Measurements from ENCODE around the gene PATL2.
A peak's percentile ranks its signal among the peaks of the same experiment; 100 is the strongest.
"Not testable (repeated sequence)": the region's sequence is repeated elsewhere in the genome, so short reads cannot be mapped to it uniquely, and the experiment has no call there.

PATL2 gene

GRCh38 chr15:44728232-44728575, 17.1 kb upstream of the PATL2 start:
- H3K9me3 ChIP-seq (ENCODE audit: control insufficient read depth, low read length); H3K27me3 ChIP-seq (ENCODE audit: control insufficient read depth, insufficient read depth, low read length); H3K4me3 ChIP-seq (ENCODE audit: low read length); H3K36me3 ChIP-seq (ENCODE audit: control insufficient read depth, insufficient read depth, low read length): not testable (repeated sequence)
- H3K4me1 ChIP-seq (ENCODE audit: control insufficient read depth, insufficient read depth, low read length): peaks cover 23% of the 10 kb centered on the region
- peak overlapping the region; percentile 99 for H3K9ac ChIP-seq (ENCODE audit: low read length)

GRCh38 chr15:44727485-44728231, 16.5 kb upstream of the PATL2 start:
- Histone ChIP-seq H3K4me3 (ENCODE audit: low read length) (no peak overlapping the region), H3K4me1 (ENCODE audit: control insufficient read depth, insufficient read depth, low read length) (peaks cover 23% of the 10 kb centered on the region), H3K27me3 (ENCODE audit: control insufficient read depth, insufficient read depth, low read length) (no peaks in the 10 kb centered on the region), H3K9ac (ENCODE audit: low read length) (peak overlapping the region; percentile 38), H3K9me3 (ENCODE audit: control insufficient read depth, low read length) (no peaks in the 10 kb centered on the region), H3K36me3 (ENCODE audit: control insufficient read depth, insufficient read depth, low read length) (no peaks in the 10 kb centered on the region)

GRCh38 chr15:44726568-44727484, 15.7 kb upstream of the PATL2 start:
- Histone ChIP-seq H3K4me1 (ENCODE audit: control insufficient read depth, insufficient read depth, low read length) (peaks cover 23% of the 10 kb centered on the region), H3K27me3 (ENCODE audit: control insufficient read depth, insufficient read depth, low read length) (no peaks in the 10 kb centered on the region), H3K9me3 (ENCODE audit: control insufficient read depth, low read length) (no peaks in the 10 kb centered on the region), H3K36me3 (ENCODE audit: control insufficient read depth, insufficient read depth, low read length) (no peaks in the 10 kb centered on the region), H3K9ac (ENCODE audit: low read length) (peak overlapping the region; percentile 5), H3K4me3 (ENCODE audit: low read length) (no peak overlapping the region)

GRCh38 chr15:44726136-44726535, 15.0 kb upstream of the PATL2 start:
- Histone ChIP-seq H3K36me3 (ENCODE audit: control insufficient read depth, insufficient read depth, low read length) (no peaks in the 10 kb centered on the region), H3K4me3 (ENCODE audit: low read length) (no peak overlapping the region), H3K4me1 (ENCODE audit: control insufficient read depth, insufficient read depth, low read length) (peaks cover 23% of the 10 kb centered on the region), H3K9me3 (ENCODE audit: control insufficient read depth, low read length) (no peaks in the 10 kb centered on the region), H3K9ac (ENCODE audit: low read length) (peak overlapping the region; percentile 5), H3K27me3 (ENCODE audit: control insufficient read depth, insufficient read depth, low read length) (no peaks in the 10 kb centered on the region)

- H3K9ac ChIP-seq (ENCODE audit: low read length): no peak overlapping the region
- no peaks in the 10 kb centered on the region for H3K27me3 ChIP-seq (ENCODE audit: control insufficient read depth, insufficient read depth, low read length)
- no peak overlapping the region for H3K4me3 ChIP-seq (ENCODE audit: low read length)
- H3K4me1 ChIP-seq (ENCODE audit: control insufficient read depth, insufficient read depth, low read length): peaks cover 12% of the 10 kb centered on the region
- peaks cover 4% of the 10 kb centered on the region for H3K36me3 ChIP-seq (ENCODE audit: control insufficient read depth, insufficient read depth, low read length)
- H3K9me3 ChIP-seq (ENCODE audit: control insufficient read depth, low read length): no peaks in the 10 kb centered on the region
These were observed 10.9 kb upstream of the PATL2 start for GRCh38 chr15:44722011-44722410.

- H3K9ac ChIP-seq (ENCODE audit: low read length): no peak overlapping the region
- no peaks in the 10 kb centered on the region for H3K27me3 ChIP-seq (ENCODE audit: control insufficient read depth, insufficient read depth, low read length)
- H3K4me3 ChIP-seq (ENCODE audit: low read length): no peak overlapping the region
- no peaks in the 10 kb centered on the region for H3K4me1 ChIP-seq (ENCODE audit: control insufficient read depth, insufficient read depth, low read length)
- peaks cover 14% of the 10 kb centered on the region for H3K36me3 ChIP-seq (ENCODE audit: control insufficient read depth, insufficient read depth, low read length)
- H3K9me3 ChIP-seq (ENCODE audit: control insufficient read depth, low read length): no peaks in the 10 kb centered on the region
These were observed 9.5 kb upstream of the PATL2 start for GRCh38 chr15:44720460-44721176.

GRCh38 chr15:44720000-44720435, 8.9 kb upstream of the PATL2 start:
- not testable (repeated sequence) for H3K9me3 ChIP-seq (ENCODE audit: control insufficient read depth, low read length); H3K9ac ChIP-seq (ENCODE audit: low read length); H3K4me1 ChIP-seq (ENCODE audit: control insufficient read depth, insufficient read depth, low read length); H3K27me3 ChIP-seq (ENCODE audit: control insufficient read depth, insufficient read depth, low read length); H3K4me3 ChIP-seq (ENCODE audit: low read length)
- peaks cover 16% of the 10 kb centered on the region for H3K36me3 ChIP-seq (ENCODE audit: control insufficient read depth, insufficient read depth, low read length)

GRCh38 chr15:44719293-44719999, 8.3 kb upstream of the PATL2 start:
- Histone ChIP-seq H3K36me3 (ENCODE audit: control insufficient read depth, insufficient read depth, low read length) (peaks cover 16% of the 10 kb centered on the region), H3K9me3 (ENCODE audit: control insufficient read depth, low read length) (no peaks in the 10 kb centered on the region), H3K9ac (ENCODE audit: low read length) (no peak overlapping the region), H3K4me1 (ENCODE audit: control insufficient read depth, insufficient read depth, low read length) (peaks cover 2% of the 10 kb centered on the region), H3K4me3 (ENCODE audit: low read length) (no peak overlapping the region), H3K27me3 (ENCODE audit: control insufficient read depth, insufficient read depth, low read length) (no peaks in the 10 kb centered on the region)

GRCh38 chr15:44718927-44719292, 7.8 kb upstream of the PATL2 start:
- Histone ChIP-seq H3K9ac (ENCODE audit: low read length) (no peak overlapping the region), H3K27me3 (ENCODE audit: control insufficient read depth, insufficient read depth, low read length) (no peaks in the 10 kb centered on the region), H3K4me1 (ENCODE audit: control insufficient read depth, insufficient read depth, low read length) (peaks cover 7% of the 10 kb centered on the region), H3K4me3 (ENCODE audit: low read length) (no peak overlapping the region), H3K9me3 (ENCODE audit: control insufficient read depth, low read length) (no peaks in the 10 kb centered on the region), H3K36me3 (ENCODE audit: control insufficient read depth, insufficient read depth, low read length) (peaks cover 16% of the 10 kb centered on the region)

- H3K27me3 ChIP-seq (ENCODE audit: control insufficient read depth, insufficient read depth, low read length): no peaks in the 10 kb centered on the region
- no peaks in the 10 kb centered on the region for H3K9me3 ChIP-seq (ENCODE audit: control insufficient read depth, low read length)
- peaks cover 11% of the 10 kb centered on the region for H3K4me1 ChIP-seq (ENCODE audit: control insufficient read depth, insufficient read depth, low read length)
- H3K9ac ChIP-seq (ENCODE audit: low read length): no peak overlapping the region
- H3K4me3 ChIP-seq (ENCODE audit: low read length): no peak overlapping the region
- peaks cover 16% of the 10 kb centered on the region for H3K36me3 ChIP-seq (ENCODE audit: control insufficient read depth, insufficient read depth, low read length)
These were observed 7.2 kb upstream of the PATL2 start for GRCh38 chr15:44718180-44718926.

- H3K9me3 ChIP-seq (ENCODE audit: control insufficient read depth, low read length): no peaks in the 10 kb centered on the region
- peaks cover 16% of the 10 kb centered on the region for H3K36me3 ChIP-seq (ENCODE audit: control insufficient read depth, insufficient read depth, low read length)
- no peak overlapping the region for H3K9ac ChIP-seq (ENCODE audit: low read length)
- no peak overlapping the region for H3K4me3 ChIP-seq (ENCODE audit: low read length)
- H3K4me1 ChIP-seq (ENCODE audit: control insufficient read depth, insufficient read depth, low read length): peaks cover 13% of the 10 kb centered on the region
- no peaks in the 10 kb centered on the region for H3K27me3 ChIP-seq (ENCODE audit: control insufficient read depth, insufficient read depth, low read length)
These were observed 6.0 kb upstream of the PATL2 start for GRCh38 chr15:44716983-44717602.

Measured in mucosa of stomach (tissue), 1 donor.